Fibroblast of lung (primary cell): ENCODE data around the gene TTK. TPM values are rescaled to one million over a fixed set of nuclear protein-coding genes. Genes with fewer than 3 reads are reported as not detected.
"Not testable (repeated sequence)": the region's sequence is repeated elsewhere in the genome, so short reads cannot be mapped to it uniquely, and the experiment has no call there.

Experiments
- DNase-seq, 2 donors: peaks; one replicate each; pipeline versions ENCODE4 v3.0.0 to v3.0.0-alpha.2; 2010; ENCODE audit warnings: low read depth in 2 of 2
- H2AFZ ChIP-seq: 2 replicates; pipeline ENCODE4 v1.5.1; 2012; ENCODE audit warnings: low read length, control low read depth, inconsistent platforms
- H3K27ac ChIP-seq: 2 replicates; pipeline ENCODE4 v1.5.1; 2011; ENCODE audit warnings: low read length, control low read depth; ENCODE audit not compliant: insufficient read depth
- H3K27me3 ChIP-seq: 2 replicates; pipeline ENCODE4 v1.5.1; 2011; ENCODE audit warnings: mild to moderate bottlenecking, low read length; ENCODE audit not compliant: control insufficient read depth, insufficient read depth
- H3K36me3 ChIP-seq: 2 replicates; pipeline ENCODE4 v1.5.1; 2011; ENCODE audit warnings: low read length; ENCODE audit not compliant: control insufficient read depth, insufficient read depth
- H3K4me1 ChIP-seq: 2 replicates; pipeline ENCODE4 v1.5.1; 2011; ENCODE audit warnings: low read length; ENCODE audit not compliant: control insufficient read depth, insufficient read depth; ENCODE audit errors: extremely low read depth
- H3K4me2 ChIP-seq: 2 replicates; pipeline ENCODE4 v1.5.1; 2011; ENCODE audit warnings: low read length, control low read depth; ENCODE audit not compliant: insufficient read depth; ENCODE audit errors: extremely low read depth
- H3K4me3 ChIP-seq, 4 experiments: fragments of 200-600 bp in 1 of 4; sonication (generic) in 1 of 4; replicated peaks in 1 of 4; 2 replicates each; pipeline ENCODE4 v1.5.1; 2011 to 2016; ENCODE audit warnings: low read length in 4 of 4, low read depth in 3 of 4, mild to moderate bottlenecking in 3 of 4, control low read depth in 2 of 4, inconsistent platforms in 1 of 4, mixed read lengths in 1 of 4; ENCODE audit not compliant: insufficient read depth in 1 of 4; ENCODE audit errors: control extremely low read depth in 1 of 4
- H3K79me2 ChIP-seq: 2 replicates; pipeline ENCODE4 v1.5.1; 2012; ENCODE audit warnings: mild to moderate bottlenecking, low read length, inconsistent platforms; ENCODE audit not compliant: control insufficient read depth, insufficient read depth
- H3K9ac ChIP-seq: 2 replicates; pipeline ENCODE4 v1.5.1; 2011; ENCODE audit warnings: mild to moderate bottlenecking, low read length, control low read depth; ENCODE audit not compliant: insufficient read depth
- H3K9me3 ChIP-seq: 2 replicates; pipeline ENCODE4 v1.5.1; 2012; ENCODE audit warnings: low read depth, low read length; ENCODE audit not compliant: control insufficient read depth, insufficient read depth
- H4K20me1 ChIP-seq: 2 replicates; pipeline ENCODE4 v1.5.1; 2011; ENCODE audit warnings: low read length; ENCODE audit not compliant: control insufficient read depth, insufficient read depth; ENCODE audit errors: extremely low read depth
- CTCF ChIP-seq, 2 donors: IDR thresholded peaks in 1 of 2; conservative IDR thresholded peaks in 1 of 2; 1 replicate in 1 of 2; 2 replicates in 1 of 2; pipeline ENCODE4 v1.5.1; 2011 to 2012; ENCODE audit warnings: low read length in 2 of 2, control low read depth in 1 of 2, inconsistent platforms in 1 of 2, low read depth in 1 of 2, mild to moderate bottlenecking in 1 of 2
- EZH2 ChIP-seq: IDR thresholded peaks from 2 replicates; pipeline ENCODE4 v1.5.1; 2012; ENCODE audit warnings: low read length, control low read depth, mild to moderate bottlenecking; ENCODE audit errors: missing control alignments
- polyA plus RNA-seq, 2 donors: library from polyadenylated mRNA; depleted of rRNA in 1 of 2; stranded (reverse) in 1 of 2; unstranded in 1 of 2; fragments of >200 nt; gene quantifications; 2 replicates each; pipeline ENCODE4 v1.2.1, GENCODE V29; 2011 to 2012; ENCODE audit warnings: missing spikeins in 1 of 2
- total RNA-seq: library from RNA; depleted of rRNA; stranded (reverse); fragments of >200 nt; gene quantifications from 2 replicates; pipeline ENCODE4 v1.2.1, GENCODE V29; 2014

Gene TTK
- total and polyA plus RNA-seq, 2 donors (not counting 1 experiment from before 2014, with no cell fraction given): 4.9 to 6.1 TPM

GRCh38 chr6:80028589-80028988, 24.1 kb downstream of the TTK start:
- no peaks in the 10 kb centered on the region for H3K79me2 ChIP-seq
- no peak overlapping the region for H3K27ac ChIP-seq
- no peaks in the 10 kb centered on the region for H3K27me3 ChIP-seq
- H3K9ac ChIP-seq: no peak overlapping the region
- H4K20me1 ChIP-seq: no peaks in the 10 kb centered on the region
- H3K9me3 ChIP-seq: no peaks in the 10 kb centered on the region
- no peak for DNase-seq
- H3K36me3 ChIP-seq: no peaks in the 10 kb centered on the region
- H3K4me3 ChIP-seq: no peak overlapping the region
- H3K4me2 ChIP-seq: no peak overlapping the region
- H3K4me1 ChIP-seq: no peaks in the 10 kb centered on the region
- no peak for TF ChIP-seq EZH2
- H2AFZ ChIP-seq: no peak overlapping the region

- H3K27me3 ChIP-seq: no peaks in the 10 kb centered on the region
- DNase-seq: no peak
- no peak overlapping the region for H3K4me2 ChIP-seq
- no peaks in the 10 kb centered on the region for H3K36me3 ChIP-seq
- no peak overlapping the region for H3K9ac ChIP-seq
- no peaks in the 10 kb centered on the region for H4K20me1 ChIP-seq
- H3K4me1 ChIP-seq: no peaks in the 10 kb centered on the region
- H3K4me3 ChIP-seq: no peak overlapping the region
- H3K27ac ChIP-seq: no peak overlapping the region
- H2AFZ ChIP-seq: no peak overlapping the region
- no peaks in the 10 kb centered on the region for H3K79me2 ChIP-seq
- TF ChIP-seq EZH2 (no peak), CTCF (conservative IDR thresholded peaks at IDR 0.05 in 1 of 2, IDR thresholded peaks at IDR 0.05 in 1 of 2; ENCODE audit: low read depth in 1 of 2, low read length in 2 of 2) (no peak)
- no peaks in the 10 kb centered on the region for H3K9me3 ChIP-seq
Measured at GRCh38 chr6:80029470-80029869, 25.0 kb downstream of the TTK start.

GRCh38 chr6:80048220-80048619, 43.8 kb downstream of the TTK start:
- not testable (repeated sequence) for DNase-seq, H2AFZ ChIP-seq, H3K9ac ChIP-seq, H4K20me1 ChIP-seq, H3K79me2 ChIP-seq, H3K4me2 ChIP-seq, H3K9me3 ChIP-seq, H3K4me3 ChIP-seq, H3K36me3 ChIP-seq, H3K27ac ChIP-seq, H3K4me1 ChIP-seq, H3K27me3 ChIP-seq

- Histone ChIP-seq H2AFZ (no peak overlapping the region), H4K20me1 (no peaks in the 10 kb centered on the region), H3K79me2 (no peaks in the 10 kb centered on the region), H3K9me3 (no peaks in the 10 kb centered on the region), H3K27me3 (no peaks in the 10 kb centered on the region), H3K36me3 (no peaks in the 10 kb centered on the region), H3K4me3 (no peak overlapping the region), H3K9ac (no peak overlapping the region), H3K4me1 (no peaks in the 10 kb centered on the region), H3K4me2 (no peak overlapping the region), H3K27ac (no peak overlapping the region)
- DNase-seq: no peak
- TF ChIP-seq EZH2 (no peak), CTCF (conservative IDR thresholded peaks at IDR 0.05 in 1 of 2, IDR thresholded peaks at IDR 0.05 in 1 of 2; ENCODE audit: low read depth in 1 of 2, low read length in 2 of 2) (no peak)
Measured at GRCh38 chr6:80060774-80061173, 56.3 kb downstream of the TTK start.

GRCh38 chr6:80068146-80068545, 63.7 kb downstream of the TTK start:
- H3K27ac ChIP-seq, H3K27me3 ChIP-seq, H3K4me1 ChIP-seq, H3K9me3 ChIP-seq, H3K36me3 ChIP-seq, H2AFZ ChIP-seq, DNase-seq, H3K79me2 ChIP-seq, H3K4me2 ChIP-seq, H4K20me1 ChIP-seq, H3K4me3 ChIP-seq, H3K9ac ChIP-seq: not testable (repeated sequence)

- H4K20me1 ChIP-seq, H3K79me2 ChIP-seq, H3K9me3 ChIP-seq, H3K4me1 ChIP-seq, H3K27me3 ChIP-seq, H3K36me3 ChIP-seq, H3K27ac ChIP-seq, DNase-seq, H3K4me3 ChIP-seq, H3K4me2 ChIP-seq, H3K9ac ChIP-seq, H2AFZ ChIP-seq: not testable (repeated sequence)
Measured at GRCh38 chr6:80070431-80070830, 66.0 kb downstream of the TTK start.
